Neural crest cell (in vitro differentiated cells): ENCODE data around the gene ERC2. TPM values are rescaled to one million over a fixed set of nuclear protein-coding genes. Genes with fewer than 3 reads are reported as not detected.

Experiments used
- DNase-seq: peaks from one replicate; pipeline ENCODE4 v3.0.0; 2021; ENCODE audit warnings: low read depth, mixed read lengths, low spot score
- H3K27ac Mint-ChIP-seq: one replicate; pipeline ENCODE4 v1.8.0; 2021; ENCODE audit warnings: mild to moderate bottlenecking, mixed read lengths; ENCODE audit not compliant: unreplicated experiment
- H3K27me3 Mint-ChIP-seq: 2 replicates; pipeline ENCODE4 v1.8.0; 2021; ENCODE audit warnings: low read depth, mild to moderate bottlenecking, mixed read lengths
- H3K36me3 Mint-ChIP-seq: 2 replicates; pipeline ENCODE4 v1.8.0; 2021; ENCODE audit warnings: low read depth, mild to moderate bottlenecking, mixed read lengths
- H3K4me1 Mint-ChIP-seq: 2 replicates; pipeline ENCODE4 v1.8.0; 2021; ENCODE audit warnings: mixed read lengths
- H3K4me3 Mint-ChIP-seq: one replicate; pipeline ENCODE4 v1.8.0; 2021; ENCODE audit warnings: mild to moderate bottlenecking, mixed read lengths
- H3K9me3 Mint-ChIP-seq: 2 replicates; pipeline ENCODE4 v1.8.0; 2021; ENCODE audit warnings: mixed read lengths
- CTCF ChIP-seq: fragments of 200-600 bp; sonication (generic); conservative IDR thresholded peaks from 2 replicates; pipeline ENCODE4 v1.5.0; 2021; ENCODE audit warnings: antibody characterized with exemption, mild to moderate bottlenecking
- total RNA-seq: library from RNA; stranded (reverse); gene quantifications from 2 replicates; pipeline ENCODE4 v1.2.1, GENCODE V29; 2021

ERC2 gene
- total RNA-seq, 1 donor from 2014 or later, result 13.5 TPM

GRCh38 chr3:55473788-55474187 lies 994.5 kb downstream of the ERC2 start:
- no peak overlapping the region for H3K27ac Mint-ChIP-seq
- H3K27me3 Mint-ChIP-seq, result peaks cover 43% of the 10 kb centered on the region
- H3K36me3 Mint-ChIP-seq, result peaks cover 6% of the 10 kb centered on the region
- H3K9me3 Mint-ChIP-seq, result no peaks in the 10 kb centered on the region
- DNase-seq, result no peak
- TF ChIP-seq CTCF, result no peak
- H3K4me3 Mint-ChIP-seq, result no peak overlapping the region
- H3K4me1 Mint-ChIP-seq, result peaks cover 23% of the 10 kb centered on the region

GRCh38 chr3:55471522-55472280 lies 996.6 kb downstream of the ERC2 start:
- H3K4me1 Mint-ChIP-seq, result peaks cover 22% of the 10 kb centered on the region
- H3K36me3 Mint-ChIP-seq, result peaks cover 6% of the 10 kb centered on the region
- no peaks in the 10 kb centered on the region for H3K9me3 Mint-ChIP-seq
- no peak overlapping the region for H3K27ac Mint-ChIP-seq
- peaks cover 34% of the 10 kb centered on the region for H3K27me3 Mint-ChIP-seq
- H3K4me3 Mint-ChIP-seq, result no peak overlapping the region
- DNase-seq, result no peak
- no peak for TF ChIP-seq CTCF

GRCh38 chr3:55471084-55471483 lies 997.2 kb downstream of the ERC2 start:
- TF ChIP-seq CTCF, result no peak
- H3K36me3 Mint-ChIP-seq, result peaks cover 6% of the 10 kb centered on the region
- no peaks in the 10 kb centered on the region for H3K9me3 Mint-ChIP-seq
- H3K27me3 Mint-ChIP-seq, result peaks cover 28% of the 10 kb centered on the region
- no peak overlapping the region for H3K27ac Mint-ChIP-seq
- no peak for DNase-seq
- H3K4me1 Mint-ChIP-seq, result peaks cover 18% of the 10 kb centered on the region
- H3K4me3 Mint-ChIP-seq, result no peak overlapping the region

- no peak overlapping the region for H3K27ac Mint-ChIP-seq
- TF ChIP-seq CTCF, result no peak
- H3K4me3 Mint-ChIP-seq, result no peak overlapping the region
- peaks cover 9% of the 10 kb centered on the region for H3K4me1 Mint-ChIP-seq
- DNase-seq, result no peak
- H3K36me3 Mint-ChIP-seq, result peaks cover 6% of the 10 kb centered on the region
- H3K9me3 Mint-ChIP-seq, result no peaks in the 10 kb centered on the region
- peaks cover 19% of the 10 kb centered on the region for H3K27me3 Mint-ChIP-seq
Observed at GRCh38 chr3:55469957-55470526, 998.2 kb downstream of the ERC2 start.

GRCh38 chr3:55468251-55468650 lies 1000.0 kb downstream of the ERC2 start:
- H3K4me1 Mint-ChIP-seq, result peaks cover 9% of the 10 kb centered on the region
- no peak for TF ChIP-seq CTCF
- no peak overlapping the region for H3K4me3 Mint-ChIP-seq
- H3K36me3 Mint-ChIP-seq, result peaks cover 3% of the 10 kb centered on the region
- no peak overlapping the region for H3K27ac Mint-ChIP-seq
- no peaks in the 10 kb centered on the region for H3K9me3 Mint-ChIP-seq
- H3K27me3 Mint-ChIP-seq, result peaks cover 9% of the 10 kb centered on the region
- no peak for DNase-seq
